GM23338 (cell line): ENCODE data around the gene USP31.

Experiments used
- CREB1 ChIP-seq: fragments of 250-450 bp; sonication (Bioruptor Pico); IDR thresholded peaks from 2 replicates; pipeline ENCODE4 v1.5.0; 2020; ENCODE audit warnings: low read depth, mild to moderate bottlenecking, moderate library complexity
- CTCF ChIP-seq, 2 experiments: fragments of 200-600 bp in 1 of 2; sonication (generic) in 1 of 2; conservative IDR thresholded peaks; 2 replicates each; pipeline versions ENCODE4 v1.5.1 to v1.6.1; 2016 to 2017; ENCODE audit warnings: antibody characterized with exemption in 2 of 2, low read depth in 2 of 2, mild to moderate bottlenecking in 2 of 2, moderate library complexity in 1 of 2
- ETS1 ChIP-seq: IDR thresholded peaks from 2 replicates; pipeline ENCODE4 v1.6.1; 2016; ENCODE audit warnings: antibody characterized with exemption
- EZH2 ChIP-seq: fragments of 200-600 bp; sonication (generic); IDR thresholded peaks from one replicate; pipeline ENCODE4 v1.8.0; 2017; ENCODE audit warnings: antibody characterized with exemption, mild to moderate bottlenecking, low read depth; ENCODE audit not compliant: unreplicated experiment
- EZH2phosphoT487 ChIP-seq: fragments of 200-600 bp; sonication (generic); IDR thresholded peaks from one replicate; pipeline ENCODE4 v1.8.1; 2018; ENCODE audit warnings: antibody characterized with exemption; ENCODE audit not compliant: unreplicated experiment
- JUNB ChIP-seq: IDR thresholded peaks from one replicate; pipeline ENCODE4 v1.6.1; 2016; ENCODE audit warnings: antibody characterized with exemption; ENCODE audit not compliant: unreplicated experiment
- POLR2AphosphoS5 ChIP-seq: IDR thresholded peaks from 2 replicates; pipeline ENCODE4 v1.6.1; 2016; ENCODE audit warnings: antibody characterized with exemption, low read depth
- REST ChIP-seq: IDR thresholded peaks from one replicate; pipeline ENCODE4 v1.6.1; 2018; ENCODE audit warnings: antibody characterized with exemption; ENCODE audit not compliant: unreplicated experiment
- STAT1 ChIP-seq: IDR thresholded peaks from one replicate; pipeline ENCODE4 v1.6.1; 2016; ENCODE audit warnings: antibody characterized with exemption; ENCODE audit not compliant: unreplicated experiment

GRCh38 chr16:23148166-23148512 lies 1.1 kb downstream of the USP31 start:
- TF ChIP-seq CTCF (conservative IDR thresholded peaks at IDR 0.05; ENCODE audit: low read depth in 2 of 2) = no peak
- no peak for TF ChIP-seq STAT1
- no peak for TF ChIP-seq JUNB
- TF ChIP-seq EZH2 = no peak
- no peak for TF ChIP-seq ETS1
- TF ChIP-seq POLR2AphosphoS5 = no peak
- no peak for TF ChIP-seq EZH2phosphoT487
- TF ChIP-seq CREB1 (CRISPR knock-in tag) = no peak
- TF ChIP-seq REST = no peak
